GM23248 (cell line): ENCODE measurements around the gene PRKCA. TPM values are rescaled to one million over a fixed set of nuclear protein-coding genes. Genes with fewer than 3 reads are reported as not detected.

Source experiments
- DNase-seq: peaks from one replicate; pipeline ENCODE4 v3.0.0-alpha.2; 2015
- H2AFZ ChIP-seq: fragments of 200-600 bp; sonication (generic); 2 replicates; pipeline ENCODE4 v1.6.1; 2016; ENCODE audit warnings: antibody characterized with exemption
- H3F3A ChIP-seq: fragments of 200-600 bp; sonication (generic); 2 replicates; pipeline ENCODE4 v1.6.1; 2016; ENCODE audit warnings: mild to moderate bottlenecking, antibody characterized with exemption, mixed run types; ENCODE audit not compliant: insufficient read depth
- H3K27ac ChIP-seq: fragments of 200-600 bp; sonication (generic); 2 replicates; pipeline ENCODE4 v1.5.1; 2016; ENCODE audit warnings: mild to moderate bottlenecking
- H3K27me3 ChIP-seq: fragments of 200-600 bp; sonication (generic); replicated peaks from 2 replicates; pipeline ENCODE4 v1.6.1; 2016; ENCODE audit warnings: mild to moderate bottlenecking; ENCODE audit not compliant: insufficient read depth
- H3K36me3 ChIP-seq: fragments of 200-600 bp; sonication (generic); 2 replicates; pipeline ENCODE4 v1.6.1; 2016; ENCODE audit warnings: low read depth, mild to moderate bottlenecking
- H3K4me1 ChIP-seq: fragments of 200-600 bp; sonication (generic); 2 replicates; pipeline ENCODE4 v1.6.1; 2016; ENCODE audit warnings: mild to moderate bottlenecking; ENCODE audit not compliant: insufficient read depth
- H3K4me2 ChIP-seq: fragments of 200-600 bp; sonication (generic); one replicate; pipeline ENCODE4 v1.6.1; 2016; ENCODE audit warnings: mild to moderate bottlenecking; ENCODE audit not compliant: unreplicated experiment
- H3K4me3 ChIP-seq: fragments of 200-600 bp; sonication (generic); 2 replicates; pipeline ENCODE4 v1.5.1; 2016; ENCODE audit warnings: mild to moderate bottlenecking
- H3K79me2 ChIP-seq: fragments of 200-600 bp; sonication (generic); 2 replicates; pipeline ENCODE4 v1.6.1; 2016; ENCODE audit warnings: mild to moderate bottlenecking; ENCODE audit not compliant: insufficient read depth
- H3K9ac ChIP-seq: fragments of 200-600 bp; sonication (generic); 2 replicates; pipeline ENCODE4 v1.6.1; 2016; ENCODE audit warnings: mild to moderate bottlenecking
- H3K9me2 ChIP-seq: fragments of 200-600 bp; sonication (generic); 2 replicates; pipeline ENCODE4 v1.6.1; 2016; ENCODE audit warnings: mixed run types, mild to moderate bottlenecking, moderate library complexity; ENCODE audit not compliant: insufficient read depth
- H3K9me3 ChIP-seq: fragments of 200-600 bp; sonication (generic); one replicate; pipeline ENCODE4 v1.6.1; 2017; ENCODE audit warnings: low read depth
- H4K20me1 ChIP-seq: fragments of 200-600 bp; sonication (generic); 2 replicates; pipeline ENCODE4 v1.6.0; 2016; ENCODE audit not compliant: insufficient read depth
- EZH2 ChIP-seq: fragments of 200-600 bp; sonication (generic); IDR thresholded peaks from 2 replicates; pipeline ENCODE4 v1.6.1; 2018; ENCODE audit warnings: antibody characterized with exemption, mild to moderate bottlenecking; ENCODE audit not compliant: insufficient read depth, poor library complexity, severe bottlenecking
- EZH2phosphoT487 ChIP-seq: fragments of 200-600 bp; sonication (generic); IDR thresholded peaks from 2 replicates; pipeline ENCODE4 v1.6.1; 2018; ENCODE audit warnings: antibody characterized with exemption, moderate library complexity, mild to moderate bottlenecking, low read depth; ENCODE audit not compliant: insufficient read depth
- WGBS, 2 experiments: methylation state at CpG; one replicate each; pipeline ENCODE4 v1.1.6; 2015 to 2017; ENCODE audit warnings: low lambda C conversion rate in 2 of 2, low coverage in 1 of 2; ENCODE audit errors: missing lambda C conversion rate in 2 of 2; 5-methylcytosine and 5-hydroxymethylcytosine counted together
- in situ Hi-C: fragments of 300-500 bp; cut with MboI; formaldehyde crosslinking; loops from 2 replicates; pipeline ENCODE4 v1.15.0; 2020
- polyA plus RNA-seq: library from polyadenylated mRNA; unstranded; fragments of >200 nt; fragmentation: Nextera tagmentation; extraction: Ambion mirVana; gene quantifications from 2 replicates; pipeline ENCODE4 v1.2.1, GENCODE V29; 2016
- total RNA-seq: library from RNA; depleted of rRNA; stranded (reverse); fragments of >200 nt; shearing (Covaris generic); gene quantifications from 2 replicates; pipeline ENCODE4 v1.2.3, GENCODE V29; 2014

Gene PRKCA
- total and polyA plus RNA-seq, 2 experiments from 2014 or later = 17.3 to 28.5 TPM

GRCh38 chr17:66491665-66492064, 189.3 kb downstream of the PRKCA start:
- Histone ChIP-seq H3K4me2 (no peak overlapping the region), H2AFZ (no peak overlapping the region), H3K4me1 (peaks cover 40% of the 10 kb centered on the region), H4K20me1 (no peaks in the 10 kb centered on the region), H3K9me2 (no peaks in the 10 kb centered on the region), H3F3A (peaks cover 42% of the 10 kb centered on the region), H3K9me3 (no peaks in the 10 kb centered on the region), H3K27ac (no peak overlapping the region), H3K79me2 (peaks cover 76% of the 10 kb centered on the region), H3K36me3 (0 out of 2 replicates have a peak, but pooled peaks cover 5% of the 10 kb centered on the region), H3K27me3 (no peaks in the 10 kb centered on the region), H3K4me3 (no peak overlapping the region), H3K9ac (no peak overlapping the region)
- TF ChIP-seq EZH2 (no peak), EZH2phosphoT487 (no peak)
- DNase-seq = no peak
- in situ Hi-C loops = no loop called here
- 71 to 86% methylated on average over 3 of the region's 3 CpGs for WGBS, 2 experiments

- TF ChIP-seq EZH2phosphoT487 (no peak), EZH2 (no peak)
- peaks cover 41% of the 10 kb centered on the region for H3K4me1 ChIP-seq
- H3K36me3 ChIP-seq = 0 out of 2 replicates have a peak, but pooled peaks cover 5% of the 10 kb centered on the region
- no peak overlapping the region; the same call in 1 of the 2 replicates for H3K27ac ChIP-seq
- H3K9ac ChIP-seq = no peak overlapping the region
- no peaks in the 10 kb centered on the region for H3K9me2 ChIP-seq
- no peaks in the 10 kb centered on the region for H3K9me3 ChIP-seq
- peaks cover 45% of the 10 kb centered on the region for H3F3A ChIP-seq
- in situ Hi-C loops = no loop called here
- no peak overlapping the region for H2AFZ ChIP-seq
- no peak overlapping the region for H3K4me3 ChIP-seq
- H3K79me2 ChIP-seq = peaks cover 76% of the 10 kb centered on the region
- H3K4me2 ChIP-seq = no peak overlapping the region
- H4K20me1 ChIP-seq = no peaks in the 10 kb centered on the region
- DNase-seq = no peak
- no peaks in the 10 kb centered on the region for H3K27me3 ChIP-seq
- 94 to 97% methylated on average over 4 of the region's 4 CpGs for WGBS, 2 experiments
These were observed 189.7 kb downstream of the PRKCA start for GRCh38 chr17:66492080-66492479.

DNA sequence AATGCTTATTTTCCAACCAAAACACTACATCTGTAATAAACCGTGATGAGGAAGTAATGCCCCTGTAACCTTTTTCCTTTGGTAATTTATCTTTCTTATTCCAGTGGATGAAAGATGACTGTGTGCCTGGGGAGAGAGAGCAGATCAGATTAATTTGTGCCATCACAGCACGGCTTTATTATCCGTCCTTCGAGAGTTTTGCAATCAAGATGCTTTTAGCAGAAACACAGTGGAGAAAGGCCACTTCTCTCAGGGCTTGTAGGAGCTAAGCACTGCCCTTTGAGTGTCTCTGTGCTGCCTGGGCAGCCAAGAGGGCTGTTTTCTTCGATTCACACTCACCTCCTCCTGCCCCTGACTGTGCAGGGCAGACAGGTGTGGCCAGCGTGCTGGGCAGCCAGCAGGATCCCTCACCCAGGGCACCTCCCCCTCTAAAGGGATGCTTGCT, 190.2 kb downstream of the PRKCA start:
- H2AFZ ChIP-seq = no peak overlapping the region
- 0 out of 2 replicates have a peak overlapping the region, but pooled peaks have one; percentile 21 for H3K4me3 ChIP-seq
- H3K27me3 ChIP-seq = no peaks in the 10 kb centered on the region
- no peaks in the 10 kb centered on the region for H3K9me2 ChIP-seq
- H3K9me3 ChIP-seq = no peaks in the 10 kb centered on the region
- TF ChIP-seq EZH2phosphoT487 (no peak), EZH2 (no peak)
- H3K79me2 ChIP-seq = peaks cover 76% of the 10 kb centered on the region
- H3K27ac ChIP-seq = peak overlapping the region; percentile 92
- peaks cover 41% of the 10 kb centered on the region for H3K4me1 ChIP-seq
- in situ Hi-C loops = no loop called here
- H3F3A ChIP-seq = peaks cover 47% of the 10 kb centered on the region
- peak overlapping the region; percentile 60 for H3K4me2 ChIP-seq
- 0 out of 2 replicates have a peak, but pooled peaks cover 5% of the 10 kb centered on the region for H3K36me3 ChIP-seq
- H3K9ac ChIP-seq = peak overlapping the region; percentile 57
- H4K20me1 ChIP-seq = no peaks in the 10 kb centered on the region
- peak; percentile 16 for DNase-seq
- WGBS, 2 experiments = 86 to 91% methylated on average over 6 of the region's 6 CpGs

DNA sequence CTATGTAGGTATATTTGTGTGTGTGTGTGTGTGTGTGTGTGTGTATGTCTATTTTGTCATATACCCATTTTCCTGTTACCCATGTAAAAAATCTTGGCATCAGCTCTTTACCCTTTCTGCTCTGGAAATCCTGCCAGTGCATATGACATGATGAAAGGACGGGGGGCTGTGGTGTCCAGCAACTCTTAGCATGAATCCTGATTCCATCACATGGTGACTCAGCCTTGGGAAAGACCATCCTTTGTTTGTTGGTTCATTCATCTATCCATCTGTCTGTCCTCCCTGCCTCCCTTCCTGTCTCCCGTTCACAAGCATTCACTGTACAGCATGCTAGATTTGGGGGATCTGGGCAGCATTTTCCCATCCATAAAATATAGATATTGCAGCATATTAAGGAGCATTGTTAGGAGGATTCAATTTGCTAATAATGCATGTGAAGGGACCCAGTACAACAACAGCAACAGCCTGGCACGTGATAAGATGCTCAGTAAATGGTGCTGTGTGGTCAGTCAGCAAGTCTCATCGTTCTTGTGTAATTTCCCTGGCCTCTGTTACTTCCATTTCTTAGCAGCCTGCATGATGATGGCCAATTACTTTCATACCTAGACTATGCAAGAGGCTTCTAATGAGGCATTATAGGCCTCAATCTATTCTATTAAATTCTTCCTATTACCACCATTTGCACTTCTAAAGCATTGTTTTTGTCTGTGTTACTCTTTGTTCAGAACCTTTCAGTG, 191.0 kb downstream of the PRKCA start:
- Histone ChIP-seq H3K9me2 (no peaks in the 10 kb centered on the region), H3K9ac (peak overlapping the region; percentile 57), H3K9me3 (no peaks in the 10 kb centered on the region), H3K79me2 (peaks cover 76% of the 10 kb centered on the region), H3K4me3 (peak overlapping the region; percentile 21), H3F3A (peaks cover 50% of the 10 kb centered on the region), H3K4me1 (peaks cover 41% of the 10 kb centered on the region), H3K4me2 (peak overlapping the region; percentile 60), H3K27ac (peak overlapping the region; percentile 92), H2AFZ (no peak overlapping the region), H3K27me3 (no peaks in the 10 kb centered on the region), H4K20me1 (no peaks in the 10 kb centered on the region), H3K36me3 (0 out of 2 replicates have a peak, but pooled peaks cover 5% of the 10 kb centered on the region)
- in situ Hi-C loops = no loop called here
- DNase-seq = peak; percentile 88
- TF ChIP-seq EZH2phosphoT487 = no peak
- TF ChIP-seq EZH2 = no peak
- WGBS, 2 experiments = 3 to 6% methylated on average over 4 of the region's 4 CpGs
